ENCODE measurements around the gene HILPDA.
"Not testable (repeated sequence)": the region's sequence is repeated elsewhere in the genome, so short reads cannot be mapped to it uniquely, and the experiment has no call there.

Gene HILPDA

DNA sequence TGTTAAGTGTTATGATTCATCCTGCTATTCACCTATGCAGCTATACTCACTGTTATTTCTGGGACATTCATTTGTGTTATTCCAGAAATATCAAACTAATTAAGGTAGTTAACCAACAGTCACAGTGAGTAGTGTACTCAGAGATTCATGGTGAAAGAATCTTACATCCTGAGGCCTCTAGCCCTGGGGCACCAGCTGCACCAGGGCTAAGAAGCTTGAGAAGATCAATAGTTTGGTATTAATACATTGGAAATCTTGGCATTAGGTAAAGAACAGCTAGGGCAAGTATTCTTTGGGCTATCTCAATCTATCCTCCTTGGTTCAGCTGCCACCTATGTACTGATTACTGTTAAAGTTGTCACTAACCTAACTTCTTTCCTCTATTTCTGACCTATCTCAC lies 11.2 kb downstream of the HILPDA start:
- not testable (repeated sequence) for DNase-seq

DNA sequence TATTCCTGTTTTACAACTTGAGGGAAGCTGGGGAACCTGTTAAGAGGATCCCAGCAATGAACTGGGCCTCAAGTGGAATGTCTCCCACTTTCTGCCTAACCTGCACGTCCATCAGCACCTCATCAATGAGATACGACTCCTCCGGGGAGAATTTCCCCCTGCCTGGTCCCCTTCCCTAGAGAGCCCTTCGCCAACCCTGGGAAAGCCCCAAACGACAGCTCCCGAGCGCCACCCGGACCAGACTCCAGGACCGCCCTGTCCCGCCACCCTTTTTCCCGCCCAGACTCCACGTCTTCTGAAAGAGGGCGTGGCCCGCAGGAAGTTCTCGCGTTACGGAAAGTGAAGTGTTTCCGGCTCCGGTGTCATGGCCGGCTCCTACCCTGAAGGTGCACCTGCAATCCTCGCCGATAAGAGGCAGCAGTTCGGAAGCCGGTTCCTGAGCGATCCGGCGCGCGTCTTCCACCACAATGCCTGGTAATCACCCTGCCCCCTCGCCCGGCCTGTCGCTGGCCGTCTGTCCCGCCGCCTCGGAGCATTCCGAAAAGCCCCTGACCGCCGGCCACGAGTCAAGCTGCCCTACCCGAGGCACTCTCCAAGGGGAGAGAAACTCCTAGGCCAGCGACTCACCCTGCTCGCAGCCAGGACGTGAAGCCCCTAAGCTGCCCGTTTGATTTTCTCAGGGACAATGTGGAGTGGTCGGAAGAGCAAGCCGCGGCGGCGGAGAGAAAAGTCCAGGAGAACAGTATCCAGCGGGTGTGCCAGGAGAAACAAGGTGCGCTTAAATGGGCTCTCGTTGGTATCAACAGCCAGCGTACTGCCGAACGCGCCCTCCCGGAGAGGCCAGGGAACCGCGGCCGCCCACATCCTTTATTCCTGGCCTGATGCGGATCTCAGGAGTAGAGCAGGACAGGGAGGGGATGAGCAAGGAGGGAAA lies 21.0 kb downstream of the HILPDA start, which contains the start of gene METTL2B:
METTL2B (plus strand) TSS at position 347 of the 934 bp plus-strand sequence; CDS start at position 365, 18 bp downstream.
- DNase-seq: peak; percentile 68

DNA sequence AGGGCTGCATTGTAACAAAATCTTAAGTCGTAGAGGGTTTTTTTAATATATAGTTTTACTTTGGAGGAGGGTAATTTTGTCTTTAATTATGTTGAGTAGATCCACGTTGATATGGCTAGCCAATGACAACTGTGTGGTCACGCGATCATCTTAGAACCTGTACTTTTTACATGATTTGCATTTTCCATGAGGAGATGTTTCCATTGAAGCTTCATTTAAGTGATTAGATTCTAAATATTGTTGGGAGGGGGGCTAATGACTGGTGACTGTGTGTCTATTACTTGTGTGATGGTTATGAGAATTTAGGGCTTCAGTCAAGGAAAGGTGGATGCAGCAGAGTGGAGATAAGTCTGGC lies 21.6 kb downstream of the HILPDA start:
- DNase-seq: not testable (repeated sequence)

DNA sequence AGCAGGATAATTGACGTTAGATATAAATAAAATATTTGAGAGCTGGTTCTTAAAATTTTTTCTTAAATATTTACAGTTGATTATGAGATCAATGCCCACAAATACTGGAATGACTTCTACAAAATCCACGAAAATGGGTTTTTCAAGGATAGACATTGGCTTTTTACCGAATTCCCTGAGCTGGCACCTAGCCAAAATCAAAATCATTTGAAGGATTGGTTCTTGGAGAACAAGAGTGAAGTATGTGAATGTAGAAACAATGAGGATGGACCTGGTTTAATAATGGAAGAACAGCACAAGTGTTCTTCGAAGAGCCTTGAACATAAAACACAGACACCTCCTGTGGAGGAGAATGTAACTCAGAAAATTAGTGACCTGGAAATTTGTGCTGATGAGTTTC lies 23.4 kb downstream of the HILPDA start:
- not testable (repeated sequence) for DNase-seq

DNA sequence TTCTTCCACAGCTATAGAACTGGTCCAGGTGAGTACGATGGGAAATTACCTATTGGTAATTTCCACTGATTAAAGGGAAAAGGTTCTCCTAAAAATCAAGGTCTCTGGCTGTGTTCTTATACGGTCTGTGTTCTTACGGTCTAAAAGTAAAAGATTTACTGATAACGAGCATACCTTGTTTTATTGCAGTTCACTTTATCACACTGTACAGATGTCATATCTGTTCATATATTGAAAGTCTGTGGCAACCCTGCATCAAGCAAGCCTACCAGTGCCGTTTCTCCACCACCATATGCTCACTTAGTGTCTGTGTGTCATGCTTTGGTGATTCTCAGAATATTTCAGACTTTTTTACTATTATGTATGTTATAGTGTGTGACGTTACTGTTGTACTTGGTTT lies 32.5 kb downstream of the HILPDA start:
- DNase-seq: not testable (repeated sequence)

DNA sequence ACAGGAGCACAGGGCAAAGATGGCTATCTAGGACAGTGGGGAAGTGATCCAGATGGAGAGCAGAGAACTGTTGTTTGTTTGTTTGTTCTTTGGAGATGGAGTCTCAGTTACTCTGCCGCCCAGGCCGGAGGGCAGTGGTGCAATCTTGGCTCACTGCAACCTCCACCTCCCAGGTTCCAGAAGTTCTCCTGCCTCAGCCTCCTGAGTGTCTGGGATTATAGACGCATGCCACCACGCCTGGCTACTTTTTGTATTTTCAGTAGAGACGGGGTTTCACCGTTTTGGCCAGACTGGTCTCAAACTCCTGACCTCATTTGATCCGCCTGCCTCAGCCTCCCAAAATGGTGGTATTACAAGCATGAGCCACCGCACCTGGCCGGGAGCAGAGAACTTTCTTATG lies 41.7 kb downstream of the HILPDA start:
- DNase-seq: no peak

DNA sequence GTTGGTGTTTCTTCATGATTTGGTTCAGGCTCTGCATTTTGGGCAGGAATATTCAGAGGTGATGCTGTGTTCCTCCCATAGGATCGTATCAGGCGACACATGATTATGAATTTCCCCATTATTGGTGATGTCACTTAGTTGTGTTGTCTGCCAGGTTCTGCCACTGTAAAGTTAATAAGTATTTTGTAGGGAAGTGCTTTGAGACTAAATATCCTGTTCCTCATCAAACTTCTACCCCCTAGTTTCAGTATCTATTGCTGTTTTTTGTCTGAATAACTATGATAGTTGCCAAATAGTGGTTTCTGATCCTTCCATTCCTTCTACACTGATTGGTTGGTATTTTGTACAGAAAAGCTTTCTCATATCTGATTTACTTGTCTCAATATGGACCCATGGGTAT lies 49.7 kb downstream of the HILPDA start:
- not testable (repeated sequence) for DNase-seq

DNA sequence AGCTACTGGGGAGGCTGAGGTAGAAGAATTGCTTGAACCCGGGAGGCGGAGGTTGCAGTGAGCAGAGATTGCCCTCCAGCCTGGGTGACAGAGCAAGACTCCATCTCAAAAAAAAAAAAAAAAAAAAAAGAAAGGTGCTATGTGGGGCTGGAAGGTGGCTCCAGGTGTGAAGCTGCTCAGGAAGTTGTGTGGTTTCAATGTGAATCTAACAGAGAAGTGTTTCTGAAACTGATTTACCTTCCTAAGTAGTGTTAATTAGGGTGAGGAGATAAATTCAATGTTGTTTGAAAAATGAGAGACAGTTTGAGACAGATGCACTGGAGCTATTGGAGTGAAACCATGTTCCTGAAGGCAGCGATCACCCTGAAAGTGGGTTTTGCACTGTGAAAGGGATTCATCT lies 51.1 kb downstream of the HILPDA start:
- DNase-seq: not testable (repeated sequence)

DNA sequence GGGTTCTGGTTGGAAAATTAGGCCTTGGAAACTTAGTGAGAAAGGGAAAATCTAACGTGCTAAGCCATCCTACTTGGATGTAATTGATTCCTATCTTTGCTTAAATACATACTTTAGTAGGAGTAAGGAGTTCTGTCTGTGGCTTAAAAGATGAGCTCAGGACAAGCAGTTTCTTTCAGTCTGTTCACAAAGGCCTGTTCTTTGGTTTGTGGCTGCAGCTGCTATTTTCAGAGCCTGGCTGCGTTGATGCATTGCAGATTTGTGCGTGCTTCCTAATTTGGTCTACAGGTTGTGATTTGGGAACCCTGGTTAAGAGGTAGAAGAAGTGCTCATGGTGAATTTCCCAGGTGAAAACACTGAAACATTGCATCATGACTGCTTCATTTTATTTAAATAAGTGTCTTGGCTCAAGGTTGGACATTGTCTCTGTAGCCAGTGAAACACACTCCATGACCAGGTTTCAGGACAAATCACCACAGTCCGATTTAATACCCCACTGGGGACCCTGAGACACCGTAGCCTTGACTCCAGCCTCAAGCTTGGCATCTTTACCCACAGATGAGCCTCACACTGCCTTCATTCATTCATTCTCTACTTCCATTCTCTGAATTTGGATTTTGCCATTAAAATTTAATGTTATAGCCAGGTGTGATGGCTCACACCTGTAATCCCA lies 51.8 kb downstream of the HILPDA start:
- not testable (repeated sequence) for DNase-seq
